ENCODE measurements around the gene SLC2A10. TPM values are rescaled to one million over a fixed set of nuclear protein-coding genes. Genes with fewer than 3 reads are reported as not detected.

Gene SLC2A10
- total RNA-seq, 4 donors from 2014 or later: 20.8 to 31.5 (median 27.3) TPM

DNA sequence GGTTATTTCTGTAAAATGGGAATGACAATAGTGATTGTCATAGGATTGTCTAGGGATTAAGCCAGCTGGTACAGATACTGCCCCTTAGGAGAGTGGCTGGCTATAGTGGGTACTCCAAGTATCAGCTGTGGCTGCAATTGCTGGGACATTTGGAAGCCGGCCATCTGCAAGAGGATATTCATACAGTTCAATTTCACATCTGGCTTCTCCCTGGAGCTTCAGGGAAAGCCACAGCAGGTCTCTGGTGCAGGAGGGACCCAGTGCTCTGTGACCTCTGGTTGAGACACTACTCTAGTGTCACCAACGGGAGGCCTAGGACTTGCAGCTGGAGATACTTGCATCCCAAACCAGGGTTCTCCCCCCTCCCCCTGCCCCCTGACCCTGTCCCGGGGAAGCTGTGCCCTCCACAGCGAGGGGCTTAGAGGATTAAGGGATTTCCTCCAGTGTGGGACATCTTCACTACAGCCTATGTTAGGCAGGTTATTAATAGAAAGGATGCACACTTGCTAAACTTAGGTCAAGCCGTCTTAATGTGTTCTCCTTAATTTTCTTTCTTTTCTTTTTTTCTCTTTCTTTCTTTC, 2.7 kb downstream of the SLC2A10 start:
- Histone ChIP-seq H3K27me3 (no peaks in the 10 kb centered on the region), H3K27ac (no peak overlapping the region), H3K36me3 (peaks cover 0 to 7% (median 0%) of the 10 kb centered on the region in 3 donors), H3K9me3 (no peaks in the 10 kb centered on the region), H3K4me3 (no peak overlapping the region), H3K4me1 (peaks cover 0 to 58% (median 2%) of the 10 kb centered on the region in 4 donors)
- TF ChIP-seq EP300 (IDR thresholded peaks at IDR 0.05): no peak
- TF ChIP-seq, protein P1, sequence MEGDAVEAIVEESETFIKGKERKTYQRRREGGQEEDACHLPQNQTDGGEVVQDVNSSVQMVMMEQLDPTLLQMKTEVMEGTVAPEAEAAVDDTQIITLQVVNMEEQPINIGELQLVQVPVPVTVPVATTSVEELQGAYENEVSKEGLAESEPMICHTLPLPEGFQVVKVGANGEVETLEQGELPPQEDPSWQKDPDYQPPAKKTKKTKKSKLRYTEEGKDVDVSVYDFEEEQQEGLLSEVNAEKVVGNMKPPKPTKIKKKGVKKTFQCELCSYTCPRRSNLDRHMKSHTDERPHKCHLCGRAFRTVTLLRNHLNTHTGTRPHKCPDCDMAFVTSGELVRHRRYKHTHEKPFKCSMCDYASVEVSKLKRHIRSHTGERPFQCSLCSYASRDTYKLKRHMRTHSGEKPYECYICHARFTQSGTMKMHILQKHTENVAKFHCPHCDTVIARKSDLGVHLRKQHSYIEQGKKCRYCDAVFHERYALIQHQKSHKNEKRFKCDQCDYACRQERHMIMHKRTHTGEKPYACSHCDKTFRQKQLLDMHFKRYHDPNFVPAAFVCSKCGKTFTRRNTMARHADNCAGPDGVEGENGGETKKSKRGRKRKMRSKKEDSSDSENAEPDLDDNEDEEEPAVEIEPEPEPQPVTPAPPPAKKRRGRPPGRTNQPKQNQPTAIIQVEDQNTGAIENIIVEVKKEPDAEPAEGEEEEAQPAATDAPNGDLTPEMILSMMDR (IDR thresholded peaks at IDR 0.05): no peak
- no peak for TF ChIP-seq POLR2A (IDR thresholded peaks at IDR 0.05)
- 64 to 72% methylated on average over 5 of the region's 5 CpGs for WGBS, 2 donors
- no peak for DNase-seq (ENCODE audit: low spot score in 2 of 2)

DNA sequence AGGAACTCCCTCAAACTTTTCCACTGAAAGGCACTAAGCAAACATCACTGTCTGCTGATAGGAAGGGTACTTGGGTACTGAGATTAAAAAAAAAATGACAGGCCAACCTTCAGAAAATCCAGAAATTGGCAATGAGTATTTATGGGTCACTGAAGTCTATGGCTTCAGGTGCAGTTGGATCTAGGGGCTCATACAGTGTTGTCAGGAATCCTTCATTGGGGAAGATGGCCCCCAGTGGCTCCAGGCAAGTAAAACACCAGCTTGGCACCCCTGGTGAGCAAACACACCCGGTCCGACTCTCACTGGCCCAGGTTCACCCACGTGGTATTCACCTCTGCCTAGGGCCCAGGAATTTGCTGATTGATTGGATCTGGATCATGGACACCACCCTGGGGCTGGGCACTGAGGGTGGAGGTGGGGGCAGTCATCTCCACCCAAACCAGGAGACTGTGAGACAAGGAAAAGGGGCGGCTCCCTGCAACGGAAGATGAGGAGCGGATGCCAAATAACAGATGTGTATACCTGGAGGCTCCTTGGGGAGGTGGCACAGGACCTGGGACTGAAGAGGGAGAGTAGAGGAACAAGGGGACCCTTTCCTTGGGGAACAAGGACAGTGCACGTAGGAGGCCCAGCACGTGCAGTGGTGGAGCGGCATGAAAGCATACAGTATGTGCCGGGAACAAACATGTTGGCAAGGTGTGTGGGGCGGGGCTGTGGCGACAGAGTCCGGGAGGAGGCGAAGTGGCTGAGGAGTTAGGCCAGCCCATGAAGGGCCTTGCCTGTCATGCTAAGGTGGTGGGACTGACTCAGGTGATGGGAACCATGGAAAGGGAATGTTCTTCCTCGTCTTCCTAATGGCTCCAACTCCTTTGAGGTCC, 4.7 kb downstream of the SLC2A10 start:
- H3K27ac ChIP-seq: no peak overlapping the region

DNA sequence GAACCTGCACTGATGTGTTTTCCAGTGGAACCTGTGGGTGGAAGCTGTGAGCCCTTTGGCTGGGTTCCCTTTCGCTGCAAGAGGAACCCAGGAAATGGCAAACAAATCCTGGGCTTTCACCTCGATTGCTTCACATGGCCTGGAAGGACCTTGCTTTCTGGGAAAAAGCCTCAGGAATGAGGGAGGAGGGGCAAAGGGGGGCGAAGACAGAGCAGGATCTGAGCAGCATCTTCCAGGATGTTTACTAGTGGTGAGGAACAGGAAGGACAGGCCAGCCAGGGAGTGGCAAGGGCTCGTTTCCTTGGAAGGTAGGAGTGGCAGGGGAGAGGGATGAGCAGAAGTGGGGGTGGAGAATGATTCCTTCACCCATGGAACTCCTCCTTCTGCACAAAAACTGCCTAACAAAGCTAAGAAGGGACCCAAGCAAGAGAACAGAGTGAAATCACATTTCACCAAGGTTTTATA, 5.9 kb downstream of the SLC2A10 start:
- 25 to 34% methylated on average over 4 of the region's 4 CpGs for WGBS, 2 donors
- Histone ChIP-seq H3K27me3 (no peaks in the 10 kb centered on the region), H3K4me1 (peaks cover 0 to 45% (median 2%) of the 10 kb centered on the region in 4 donors), H3K4me3 (no peak overlapping the region), H3K27ac (peak overlapping the region in 1 of 4 donors; percentile 32), H3K9me3 (no peaks in the 10 kb centered on the region), H3K36me3 (peaks cover 0 to 21% (median 0%) of the 10 kb centered on the region in 3 donors)
- peak; percentile 58 to 70 for DNase-seq (ENCODE audit: low spot score in 2 of 2)
- TF ChIP-seq EP300 (IDR thresholded peaks at IDR 0.05) (peak; percentile 40 to 88), POLR2A (IDR thresholded peaks at IDR 0.05) (no peak)
- TF ChIP-seq, protein P1 (IDR thresholded peaks at IDR 0.05): peak in 2 of 5 experiments; percentile 32 to 58

More for the DNA sequence above, 4.7 kb downstream of the SLC2A10 start:
- 90 to 92% methylated on average over 15 of the region's 15 CpGs for WGBS, 2 donors
- Histone ChIP-seq H3K36me3 (peaks cover 0 to 13% (median 0%) of the 10 kb centered on the region in 3 donors), H3K9me3 (no peaks in the 10 kb centered on the region), H3K27me3 (no peaks in the 10 kb centered on the region), H3K4me1 (peaks cover 0 to 51% (median 2%) of the 10 kb centered on the region in 4 donors), H3K4me3 (no peak overlapping the region)
- no peak for DNase-seq (ENCODE audit: low spot score in 2 of 2)
- TF ChIP-seq EP300 (IDR thresholded peaks at IDR 0.05) (no peak), POLR2A (IDR thresholded peaks at IDR 0.05) (no peak)
- TF ChIP-seq, protein P1 (IDR thresholded peaks at IDR 0.05): no peak

DNA sequence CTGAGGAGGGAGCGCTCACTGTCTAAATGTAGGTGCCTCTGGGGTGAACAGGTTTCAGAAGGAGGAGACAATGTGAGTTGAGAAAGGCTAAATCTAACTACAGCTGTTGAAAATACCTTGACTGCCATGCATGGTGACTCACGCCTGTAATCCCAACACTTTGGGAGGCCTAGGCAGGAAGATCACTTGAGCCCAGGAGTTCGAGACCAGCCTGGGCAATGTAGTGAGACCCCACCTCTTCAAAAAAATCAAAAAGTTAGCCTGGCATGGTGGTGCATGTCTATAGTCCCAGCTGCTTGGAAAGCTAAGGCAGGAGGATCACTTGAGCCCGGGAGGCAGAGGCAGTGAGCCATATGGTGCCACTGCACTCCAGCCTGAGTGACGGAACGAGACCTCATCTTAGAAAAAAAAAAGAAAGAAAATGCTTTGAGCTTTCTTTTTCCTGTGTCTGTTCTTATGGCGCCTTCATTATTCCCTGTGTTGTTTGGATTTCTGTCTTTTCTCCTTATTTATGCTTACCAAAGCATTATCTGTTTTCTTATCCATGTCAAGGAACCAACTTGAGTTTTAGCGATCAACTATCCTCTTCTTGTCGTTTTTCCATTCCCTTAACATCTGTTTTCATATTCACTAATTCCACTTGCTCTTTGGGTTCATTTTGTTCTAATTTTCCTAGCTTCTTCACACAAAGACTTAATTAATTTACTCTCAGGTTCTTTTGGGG, 8.5 kb downstream of the SLC2A10 start:
- H3K36me3 ChIP-seq: peaks cover 0 to 31% (median 0%) of the 10 kb centered on the region in 3 donors
- no peak overlapping the region for H3K27ac ChIP-seq
- WGBS, 2 donors: 95% methylated on average over 9 of the region's 9 CpGs
- H3K27me3 ChIP-seq: no peaks in the 10 kb centered on the region
- peaks cover 0 to 10% (median 0%) of the 10 kb centered on the region in 4 donors for H3K9me3 ChIP-seq
- DNase-seq (ENCODE audit: low spot score in 2 of 2): no peak
- H3K4me3 ChIP-seq: no peak overlapping the region
- TF ChIP-seq POLR2A (IDR thresholded peaks at IDR 0.05) (no peak), EP300 (IDR thresholded peaks at IDR 0.05) (no peak)
- TF ChIP-seq, protein P1 (IDR thresholded peaks at IDR 0.05): no peak
- peaks cover 0 to 23% (median 0%) of the 10 kb centered on the region in 4 donors for H3K4me1 ChIP-seq

Measured in tibial nerve (tissue), 4 donors.